ENCODE data around the gene P2RX3.
"Not testable (repeated sequence)": the region's sequence is repeated elsewhere in the genome, so short reads cannot be mapped to it uniquely, and the experiment has no call there.

The P2RX3 gene

DNA sequence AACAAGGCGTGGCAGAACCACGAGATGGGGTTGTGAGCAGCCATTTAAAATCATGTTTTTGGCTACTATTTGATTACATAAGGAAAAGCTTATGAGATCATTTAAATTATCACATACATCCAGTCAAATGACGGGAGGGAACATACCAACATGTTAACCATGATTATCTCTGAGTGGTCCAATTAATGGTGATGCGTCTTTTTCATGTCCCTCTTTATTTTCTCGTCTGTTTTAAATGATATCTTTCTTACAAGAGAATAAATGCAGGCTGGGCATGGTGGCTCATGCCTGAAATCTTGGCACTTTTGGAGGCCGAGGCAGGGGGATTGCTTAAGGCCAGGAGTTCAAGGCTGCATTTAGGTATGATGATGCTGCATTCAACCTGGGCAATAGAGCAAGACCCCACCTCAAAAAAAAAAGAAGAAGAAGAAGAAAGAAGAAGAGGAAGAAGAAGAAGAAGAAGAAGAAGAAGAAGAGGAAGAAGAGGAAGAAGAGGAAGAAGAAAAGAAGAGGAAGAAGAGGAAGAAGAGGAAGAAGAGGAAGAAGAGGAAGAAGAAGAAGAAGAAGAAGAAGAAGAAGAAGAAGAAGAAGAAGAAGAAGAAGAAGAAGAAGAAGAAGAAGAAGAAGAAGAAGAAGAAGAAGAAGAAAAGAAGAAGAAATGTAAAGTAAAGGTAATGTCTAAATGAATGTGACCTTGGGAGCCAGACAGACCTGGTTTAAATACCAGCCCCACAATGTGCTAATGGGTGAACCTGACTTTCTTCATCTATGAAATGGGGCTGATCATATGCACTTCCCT is 65.0 kb downstream of the P2RX3 start:
- not testable (repeated sequence) for DNase-seq

DNA sequence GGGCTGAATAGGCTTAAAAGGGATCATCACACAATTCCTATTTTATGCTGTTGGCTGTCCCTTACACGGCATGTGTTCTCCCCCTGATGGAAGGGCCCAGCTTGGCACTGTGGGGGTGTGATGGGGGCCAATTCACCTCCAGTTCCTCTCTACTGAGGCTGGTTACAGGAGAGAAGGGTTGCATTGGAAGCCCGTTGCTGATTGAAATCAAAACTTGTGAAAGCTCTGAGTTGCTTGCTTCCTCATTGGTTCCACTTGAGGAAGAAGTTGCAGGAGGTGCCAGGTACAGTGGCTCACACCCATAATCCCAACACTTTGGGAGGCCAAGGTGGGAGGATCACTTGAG is 65.6 kb downstream of the P2RX3 start:
- no peak for DNase-seq

DNA sequence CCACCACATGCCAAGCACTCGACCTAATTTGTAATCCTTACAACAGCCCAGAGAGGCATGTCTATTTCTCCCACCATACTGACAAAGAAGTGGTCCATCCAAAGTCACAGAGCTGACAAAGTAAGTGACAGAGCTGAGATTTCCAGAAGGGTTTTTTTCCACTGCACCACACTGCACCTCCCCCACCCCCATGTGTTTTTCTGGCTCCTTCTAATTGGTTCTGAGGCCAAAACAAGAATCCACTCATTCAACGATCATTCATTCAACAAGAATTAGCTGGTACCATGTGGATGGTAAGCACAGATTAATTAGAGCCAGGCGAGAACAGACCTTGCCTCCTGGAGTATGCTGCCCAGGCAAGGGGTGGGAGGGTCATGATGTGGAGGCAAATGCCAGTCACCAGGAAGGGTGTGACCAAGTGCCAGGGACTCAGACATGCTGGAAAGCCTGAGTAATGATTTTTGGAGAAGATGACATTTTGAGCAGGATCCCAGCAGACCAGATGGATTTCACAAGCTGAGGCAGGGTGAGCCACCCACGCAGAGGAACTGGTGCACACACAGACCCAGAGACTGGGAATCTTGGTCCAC is 67.2 kb downstream of the P2RX3 start:
- DNase-seq, result no peak

DNA sequence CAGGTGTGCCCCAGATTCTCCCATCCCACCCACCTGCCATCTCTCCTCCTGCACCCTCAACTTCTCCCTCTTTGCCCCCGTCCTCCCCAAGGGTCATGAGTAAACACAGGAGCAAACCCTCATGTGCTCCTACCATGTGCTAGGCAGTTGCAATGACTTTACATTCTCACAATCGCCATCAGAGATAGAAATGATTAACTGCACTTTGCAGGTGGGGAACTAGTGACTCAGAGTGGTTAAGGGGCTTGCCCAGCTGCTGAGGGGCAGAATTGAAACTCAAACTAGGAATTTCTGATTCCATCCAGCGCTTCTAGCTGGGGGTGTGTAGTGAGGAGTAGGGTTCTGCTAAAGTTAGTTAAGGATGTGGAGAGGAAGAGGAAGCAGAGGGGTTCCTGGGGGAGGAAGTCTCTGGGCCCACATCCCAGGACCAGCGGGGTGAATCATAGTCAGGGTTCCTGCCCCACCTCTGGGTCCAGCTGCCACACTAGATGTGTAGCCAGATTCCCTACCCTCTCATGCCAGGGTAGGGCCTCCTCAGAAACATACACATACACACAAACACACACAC is 68.3 kb downstream of the P2RX3 start:
- no peak for DNase-seq

DNA sequence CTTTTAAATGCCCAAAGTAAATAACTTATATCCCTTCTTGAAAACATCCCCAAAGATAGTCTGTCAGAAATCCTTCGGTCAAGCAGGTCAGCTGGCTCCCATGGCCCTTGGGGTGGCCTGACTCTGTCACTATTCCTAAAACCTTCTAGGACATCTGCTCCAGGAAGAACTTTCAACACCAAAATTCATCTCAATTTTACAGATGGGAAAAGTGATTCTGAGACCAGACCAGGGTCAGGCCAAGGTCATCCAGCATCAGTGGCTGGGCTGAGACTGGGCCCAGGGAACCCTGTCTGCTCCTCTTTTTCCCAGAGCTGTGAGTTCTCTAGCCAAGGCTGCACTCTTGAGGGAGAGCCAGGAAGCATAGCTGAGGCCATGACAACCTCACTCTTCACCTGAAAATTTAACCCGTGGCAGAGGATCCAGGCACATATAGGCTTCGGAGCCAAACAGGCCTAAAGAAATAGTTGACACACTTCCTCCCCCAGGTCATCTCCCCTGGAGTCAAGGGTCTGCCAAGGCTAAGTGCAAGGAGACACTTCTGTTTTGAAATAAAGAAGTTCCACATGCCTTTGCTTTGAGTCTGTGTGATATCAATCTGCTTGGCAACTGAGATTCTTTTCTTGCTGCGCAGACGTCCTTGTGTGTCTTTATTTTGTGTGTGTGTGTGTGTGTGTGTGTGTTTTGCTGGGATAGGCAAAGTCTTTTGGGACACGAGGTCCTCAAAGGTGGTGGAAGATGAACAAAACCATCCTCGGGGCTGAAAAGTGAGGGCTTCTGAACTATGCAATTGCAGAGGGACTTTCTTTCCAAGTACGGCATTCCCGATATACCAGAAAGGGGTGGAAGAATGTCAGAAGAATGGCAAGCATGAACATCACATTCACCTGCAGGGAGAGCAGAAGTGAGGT is 69.1 kb downstream of the P2RX3 start:
- no peak for DNase-seq

DNA sequence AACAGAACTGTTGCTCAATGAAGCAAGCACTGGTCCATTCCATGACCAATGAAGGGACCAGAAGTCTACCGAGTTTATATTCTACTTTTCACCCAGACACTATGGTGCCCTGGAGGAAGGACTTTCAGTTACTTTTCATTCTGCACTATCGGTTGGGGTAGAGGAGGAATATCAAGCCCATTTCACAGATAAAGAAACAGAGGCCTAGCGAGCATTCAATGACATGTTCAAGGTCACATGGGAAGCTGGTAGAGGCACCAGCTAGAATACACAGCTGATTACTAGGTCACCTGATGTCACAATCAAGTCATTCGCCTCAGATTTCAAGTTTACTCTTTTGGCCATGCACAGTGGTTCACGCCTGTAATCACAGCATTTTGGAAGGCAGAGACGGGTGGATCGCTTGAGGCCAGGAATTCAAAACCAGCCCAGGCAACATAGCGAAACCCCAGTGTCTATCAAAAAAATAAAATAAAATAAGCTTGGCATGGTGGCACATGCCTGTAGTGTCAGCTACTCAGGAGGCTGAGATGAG is 69.9 kb downstream of the P2RX3 start:
- no peak for DNase-seq

DNA sequence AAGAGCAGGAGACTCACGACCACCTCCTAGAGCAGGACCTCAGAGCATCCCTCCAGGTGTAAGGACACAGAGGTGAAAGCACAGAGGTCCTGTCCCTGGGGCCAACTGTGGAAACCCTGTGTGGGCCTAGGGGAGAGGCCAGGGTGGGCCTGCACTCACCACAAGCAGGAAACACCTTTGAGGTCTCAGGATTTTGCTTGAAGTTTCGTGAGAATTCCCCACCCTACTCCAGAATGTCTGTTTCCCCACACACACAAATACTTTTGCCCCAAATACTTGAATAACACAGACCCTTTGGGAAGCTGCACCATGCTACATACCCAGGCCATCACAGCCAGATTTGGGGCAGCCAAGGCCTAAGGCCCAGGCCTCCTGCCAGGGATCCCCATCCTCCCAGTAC is 70.6 kb downstream of the P2RX3 start:
- no peak for DNase-seq

DNA sequence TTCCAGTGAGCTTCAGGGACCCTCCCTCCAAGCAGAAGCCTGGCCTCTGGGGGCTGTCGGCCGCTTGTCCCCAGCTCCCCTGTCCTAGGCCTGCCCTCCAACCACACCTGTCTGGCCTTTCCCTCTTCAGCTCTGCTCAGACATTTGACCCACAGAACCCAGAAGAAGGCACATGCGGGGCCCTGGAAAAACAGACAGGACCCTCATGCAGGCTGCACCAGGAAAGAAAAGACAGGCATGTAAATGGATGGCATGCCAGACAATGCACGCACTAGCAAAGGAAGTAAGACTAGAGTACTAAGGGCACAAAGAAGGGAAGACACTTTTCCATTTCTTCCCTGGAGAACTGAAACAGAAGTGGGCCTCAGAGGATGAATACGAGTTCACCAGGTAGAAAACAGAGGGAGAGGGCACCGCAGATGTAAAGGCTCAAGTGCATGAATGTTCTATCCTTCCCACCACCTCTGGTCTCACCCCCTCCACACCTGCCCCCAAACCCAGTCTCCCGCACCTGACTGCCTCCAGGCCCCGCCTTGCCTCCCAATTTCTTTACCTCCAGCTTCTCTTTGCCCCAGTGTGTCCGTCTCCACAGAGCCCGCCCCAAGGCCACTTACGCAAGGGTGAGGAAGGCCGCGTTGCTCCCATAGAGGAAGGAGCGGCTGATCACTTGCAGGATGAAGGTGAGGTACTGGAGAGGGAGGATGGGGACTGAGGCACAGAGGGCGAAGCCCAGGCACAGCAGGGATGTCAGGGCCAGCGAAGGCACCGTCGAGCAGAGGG is 71.4 kb downstream of the P2RX3 start:
- no peak for DNase-seq

DNA sequence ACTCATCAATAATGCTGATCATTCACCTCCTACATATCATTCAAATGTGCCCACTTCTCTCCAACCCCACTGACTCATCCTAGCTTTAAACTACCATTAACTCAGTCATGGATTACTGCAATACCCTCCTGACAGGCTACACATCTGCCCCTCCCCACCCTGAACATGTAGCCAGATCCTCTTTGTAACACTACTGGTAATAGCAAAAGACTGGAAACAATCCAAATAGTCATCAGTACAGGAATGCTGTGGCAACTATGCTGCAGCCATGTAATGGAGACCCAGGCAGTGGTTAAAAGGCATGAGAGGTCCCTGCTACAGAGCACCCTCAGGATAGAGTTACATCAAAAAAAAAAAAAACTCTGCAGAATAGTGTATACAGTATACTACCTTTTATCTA is 72.1 kb downstream of the P2RX3 start:
- DNase-seq, result no peak

DNA sequence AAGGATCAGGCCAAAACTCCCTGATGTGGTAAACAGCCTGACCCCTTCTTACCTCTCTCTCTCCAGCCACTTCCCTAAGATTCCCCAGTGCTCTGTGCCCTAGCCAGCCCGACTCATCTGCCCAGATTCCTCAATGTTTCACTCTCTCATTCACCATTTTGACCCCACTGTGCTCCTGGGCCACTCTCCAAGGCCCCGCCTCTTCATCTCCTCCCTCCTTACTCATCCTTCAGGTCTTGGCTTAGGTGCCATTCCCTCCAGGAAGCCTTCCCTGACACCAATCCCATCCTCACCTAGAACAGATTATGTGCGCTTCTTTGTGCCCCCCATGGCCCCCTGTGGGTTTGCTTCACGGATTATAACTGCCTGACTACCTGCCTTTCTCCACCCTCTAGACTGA is 75.5 kb downstream of the P2RX3 start:
- no peak for DNase-seq

DNA sequence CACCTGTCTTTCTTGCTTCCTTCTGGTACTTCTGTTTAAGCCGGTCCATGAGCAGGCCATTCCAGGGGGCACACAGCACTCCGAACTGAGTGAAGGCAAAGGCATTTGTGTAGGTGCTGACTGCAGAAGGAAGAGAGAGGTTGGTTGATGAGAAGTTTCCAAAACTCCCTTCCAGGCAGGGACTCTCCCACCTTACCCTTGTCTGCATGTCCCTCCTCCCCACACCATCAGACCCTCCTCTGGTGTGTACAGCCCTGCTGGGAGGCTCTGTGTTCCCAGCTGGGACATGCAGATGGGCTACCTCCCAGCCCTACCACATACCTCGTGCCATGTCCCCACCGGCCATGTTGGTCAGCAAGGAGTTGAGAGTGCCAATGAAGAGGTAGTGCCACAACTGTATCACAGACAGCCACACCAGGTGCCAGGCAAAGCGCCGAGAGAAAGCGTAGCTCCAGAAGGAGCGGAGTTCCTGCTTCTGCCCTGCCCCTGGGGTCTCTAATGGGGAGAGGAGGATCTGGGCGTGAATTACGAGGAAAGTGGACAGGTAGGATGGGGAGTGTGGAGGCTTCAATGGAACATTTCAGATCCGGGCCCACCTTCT is 76.6 kb downstream of the P2RX3 start:
- DNase-seq, result no peak

DNA sequence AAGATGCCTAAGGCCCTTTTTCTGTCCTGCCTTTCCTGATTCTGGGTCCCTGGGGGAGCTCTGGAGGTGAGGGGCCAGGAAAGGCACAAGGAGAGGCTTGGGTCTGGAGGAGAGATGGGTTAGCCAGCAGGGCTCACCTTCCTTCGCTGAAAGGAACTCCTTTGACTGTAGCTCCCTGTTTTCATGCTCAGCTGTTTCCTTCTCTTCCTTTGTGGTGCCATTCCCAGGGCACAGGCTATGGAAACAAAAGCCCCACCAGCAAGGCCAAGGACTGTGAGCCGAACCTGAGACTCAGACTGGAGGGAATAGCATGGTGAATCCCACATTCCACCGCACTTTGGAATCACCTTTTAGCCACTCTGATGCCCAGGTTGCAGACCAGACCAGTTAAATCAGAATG is 78.3 kb downstream of the P2RX3 start:
- no peak for DNase-seq

DNA sequence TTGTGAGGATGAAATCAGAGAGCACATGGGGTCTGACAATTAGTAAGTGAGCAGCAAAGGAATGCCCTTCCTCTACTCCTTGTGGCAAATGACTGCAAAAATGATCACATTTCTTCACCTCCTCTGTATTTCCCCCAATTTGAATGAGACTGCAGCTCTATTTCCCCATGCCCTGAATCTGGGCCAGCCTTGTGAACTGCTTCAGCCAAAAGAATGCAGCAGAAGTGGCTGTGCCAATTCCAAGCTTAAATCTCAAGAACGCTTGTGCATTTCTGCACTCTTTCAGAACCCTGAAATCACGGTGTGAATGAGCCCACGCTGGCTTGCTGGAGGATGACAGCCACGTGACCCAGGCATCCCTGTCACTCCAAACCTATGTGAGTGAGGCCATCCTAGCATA is 78.9 kb downstream of the P2RX3 start:
- DNase-seq, result no peak

DNA sequence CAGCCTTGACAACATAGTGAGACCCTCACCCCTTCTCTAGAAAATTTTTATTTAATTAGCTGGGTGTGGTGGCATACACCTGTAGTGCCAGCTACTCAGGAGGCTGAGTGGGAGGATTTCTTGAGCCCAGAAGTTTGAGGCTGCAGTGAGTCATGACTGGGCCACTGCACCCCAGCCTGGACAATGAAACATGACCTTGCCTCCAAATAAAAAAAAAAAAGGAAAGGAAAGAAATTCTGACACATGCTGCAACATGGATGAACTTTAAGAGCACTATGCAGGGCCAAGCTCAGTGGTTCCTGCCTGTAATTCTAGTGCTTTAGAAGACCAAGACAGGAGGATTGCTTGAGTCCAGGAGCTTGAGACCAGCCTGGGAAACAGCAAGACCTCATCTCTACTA is 80.0 kb downstream of the P2RX3 start:
- no peak for DNase-seq

DNA sequence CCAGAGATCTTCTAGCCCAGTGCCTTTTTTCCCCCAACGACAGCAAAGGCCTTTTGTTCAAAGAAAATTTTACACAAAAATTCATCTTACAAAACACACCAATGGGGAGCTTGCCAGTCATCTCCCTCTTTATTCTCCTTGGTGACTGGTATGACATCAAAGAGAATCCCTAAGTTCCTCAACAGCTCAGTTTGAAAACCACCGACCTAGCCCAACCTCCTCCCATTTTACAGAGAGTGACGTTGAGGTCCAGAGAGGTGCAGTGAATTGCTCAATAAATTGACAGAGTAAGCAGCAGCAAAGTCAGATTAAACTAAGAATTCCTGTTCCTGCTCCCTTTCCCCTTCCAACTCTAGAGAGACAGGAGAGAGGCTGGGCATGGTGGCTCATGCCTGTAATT is 81.0 kb downstream of the P2RX3 start:
- DNase-seq, result no peak

DNA sequence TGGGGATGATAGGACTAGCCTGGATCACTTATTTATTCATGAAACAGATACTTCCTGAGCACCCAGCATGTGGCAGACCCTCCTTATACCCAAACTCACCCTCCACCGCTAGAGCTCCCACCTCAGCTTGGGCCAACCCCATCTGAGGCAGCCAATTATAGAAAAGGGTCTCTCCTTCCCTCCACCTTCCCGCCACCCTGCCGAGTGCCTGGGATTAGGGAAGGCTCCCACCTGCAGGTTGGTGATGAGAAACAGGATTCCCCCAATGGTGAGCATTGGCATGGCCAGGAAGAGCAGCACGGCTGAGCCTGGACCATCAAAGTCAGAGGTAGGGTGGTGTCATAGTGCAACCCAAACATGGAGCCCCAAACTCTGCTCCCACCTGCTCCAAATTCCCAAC is 82.9 kb downstream of the P2RX3 start:
- no peak for DNase-seq

DNA sequence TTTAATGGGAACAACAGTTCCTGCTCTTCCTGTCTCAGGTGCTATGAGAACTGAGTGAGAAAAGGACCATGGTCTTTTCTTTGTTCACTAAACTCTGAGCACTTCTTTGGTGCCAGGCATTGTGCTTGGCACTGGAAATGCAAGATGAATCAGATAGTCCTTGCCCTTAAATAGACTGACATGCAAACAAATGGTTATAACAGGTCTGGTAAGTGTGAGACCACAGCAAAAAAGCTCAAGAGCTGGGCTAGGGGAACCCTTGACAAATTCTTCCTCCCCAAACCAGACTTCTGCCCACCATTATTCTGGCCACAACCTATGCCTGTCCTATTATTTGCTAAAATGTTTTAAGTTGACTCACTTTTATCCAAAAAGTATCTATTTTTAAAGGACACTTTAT is 83.7 kb downstream of the P2RX3 start:
- DNase-seq, result no peak
